IMR-90 (cell line): ENCODE data around the gene MAGI2. TPM values are rescaled to one million over a fixed set of nuclear protein-coding genes. Genes with fewer than 3 reads are reported as not detected.

Experiments
- ATAC-seq: fragments of 200-7000 bp; cut with Tn5 transposase; 2 replicates; pipeline ENCODE4 v1.9.1; 2020; ENCODE audit warnings: low read depth, mild to moderate bottlenecking, moderate library complexity
- BruUV-seq: library from RNA; stranded (reverse); fragments of 400-500 nt; replicated peaks from 2 replicates; lab custom pipeline; 2021; lab: Mats Ljungman, UMichigan
- CTCF ChIA-PET: fragments of 300-600 bp; formaldehyde crosslinking; extraction: SDS; loops from one replicate; lab custom pipeline; 2021; ENCODE audit warnings: antibody characterized with exemption; lab: Yijun Ruan, JAX
- POLR2A ChIA-PET: fragments of 300-600 bp; sonication (Branson Sonifier 250); formaldehyde crosslinking; loops from one replicate; lab custom pipeline; 2022; ENCODE audit warnings: antibody characterized with exemption; ENCODE audit not compliant: unreplicated experiment; lab: Charles Lee
- DNase-seq: peaks from one replicate; pipeline ENCODE4 v3.0.0; 2013
- H2AFZ ChIP-seq: replicated peaks from 2 replicates; pipeline ENCODE3; 2013; ENCODE audit warnings: low read length, mild to moderate bottlenecking; ENCODE audit not compliant: poor library complexity
- H2AK5ac ChIP-seq: 2 replicates; pipeline ENCODE4 v1.6.1; 2013; ENCODE audit warnings: low read depth, low read length, inconsistent platforms
- H2AK9ac ChIP-seq: replicated peaks from 2 replicates; pipeline ENCODE3; 2013; ENCODE audit warnings: mild to moderate bottlenecking, low read depth, low read length, moderate library complexity; ENCODE audit not compliant: poor library complexity
- H2BK120ac ChIP-seq: 2 replicates; pipeline ENCODE4 v1.6.1; 2013; ENCODE audit warnings: low read depth, low read length, inconsistent platforms
- H2BK15ac ChIP-seq: 3 replicates; pipeline ENCODE4 v1.6.1; 2013; ENCODE audit warnings: low read depth, low read length, inconsistent platforms
- H2BK20ac ChIP-seq: 2 replicates; pipeline ENCODE4 v1.6.1; 2013; ENCODE audit warnings: low read depth, mild to moderate bottlenecking, inconsistent platforms, low read length, moderate library complexity
- H2BK5ac ChIP-seq: 2 replicates; pipeline ENCODE4 v1.6.1; 2013; ENCODE audit warnings: mild to moderate bottlenecking, low read depth, low read length, inconsistent platforms; ENCODE audit not compliant: poor library complexity, severe bottlenecking
- H3K14ac ChIP-seq: replicated peaks from 2 replicates; pipeline ENCODE4 v1.6.1; 2013; ENCODE audit warnings: low read depth, low read length, inconsistent platforms
- H3K18ac ChIP-seq: 2 replicates; pipeline ENCODE4 v1.6.1; 2013; ENCODE audit warnings: low read depth, low read length, control low read depth
- H3K23ac ChIP-seq: 2 replicates; pipeline ENCODE4 v1.6.1; 2013; ENCODE audit warnings: low read depth, low read length, inconsistent platforms
- H3K27ac ChIP-seq: 2 replicates; pipeline ENCODE4 v1.5.1; 2013; ENCODE audit warnings: mild to moderate bottlenecking, control low read depth, low read length; ENCODE audit not compliant: insufficient read depth
- H3K27me3 ChIP-seq: 2 replicates; pipeline ENCODE4 v1.6.1; 2013; ENCODE audit warnings: low read length; ENCODE audit not compliant: control insufficient read depth, insufficient read depth
- H3K36me3 ChIP-seq: 2 replicates; pipeline ENCODE4 v1.6.1; 2013; ENCODE audit warnings: low read length, mixed read lengths; ENCODE audit not compliant: control insufficient read depth, insufficient read depth
- H3K4ac ChIP-seq: 2 replicates; pipeline ENCODE4 v1.6.1; 2013; ENCODE audit warnings: low read depth, low read length, inconsistent platforms
- H3K4me1 ChIP-seq: 2 replicates; pipeline ENCODE4 v1.6.1; 2013; ENCODE audit warnings: low read length, mixed read lengths; ENCODE audit not compliant: control insufficient read depth, insufficient read depth
- H3K4me2 ChIP-seq: 2 replicates; pipeline ENCODE4 v1.6.1; 2013; ENCODE audit warnings: low read depth, mild to moderate bottlenecking, control low read depth, low read length, moderate library complexity
- H3K4me3 ChIP-seq: 2 replicates; pipeline ENCODE4 v1.5.1; 2013; ENCODE audit warnings: low read depth, mild to moderate bottlenecking, control low read depth, low read length, moderate library complexity; ENCODE audit not compliant: insufficient read depth
- H3K56ac ChIP-seq: 2 replicates; pipeline ENCODE4 v1.6.1; 2013; ENCODE audit warnings: low read length, inconsistent platforms; ENCODE audit not compliant: insufficient read depth; ENCODE audit errors: extremely low read depth
- H3K79me1 ChIP-seq, 2 experiments: 2 replicates each; pipeline ENCODE4 v1.6.1; 2013; ENCODE audit warnings: low read length in 2 of 2, inconsistent platforms in 1 of 2, low read depth in 1 of 2
- H3K9ac ChIP-seq: 2 replicates; pipeline ENCODE4 v1.6.1; 2013; ENCODE audit warnings: low read depth, low read length, control low read depth
- H3K9me1 ChIP-seq: 2 replicates; pipeline ENCODE4 v1.6.1; 2013; ENCODE audit warnings: low read length, inconsistent platforms; ENCODE audit not compliant: insufficient read depth
- H3K9me3 ChIP-seq: 2 replicates; pipeline ENCODE4 v1.6.1; 2013; ENCODE audit warnings: low read length; ENCODE audit not compliant: control insufficient read depth, insufficient read depth
- H4K20me1 ChIP-seq: 2 replicates; pipeline ENCODE4 v1.6.1; 2013; ENCODE audit warnings: low read length, inconsistent platforms; ENCODE audit not compliant: insufficient read depth
- H4K5ac ChIP-seq: 2 replicates; pipeline ENCODE4 v1.6.1; 2013; ENCODE audit warnings: mild to moderate bottlenecking, low read depth, low read length, control low read depth
- H4K8ac ChIP-seq, 2 experiments: 2 replicates each; pipeline ENCODE4 v1.6.1; 2013; ENCODE audit warnings: low read depth in 2 of 2, low read length in 2 of 2, control low read depth in 1 of 2, inconsistent platforms in 1 of 2
- H4K91ac ChIP-seq: 2 replicates; pipeline ENCODE4 v1.6.1; 2013; ENCODE audit warnings: low read depth, low read length, inconsistent platforms; ENCODE audit not compliant: insufficient read depth
- RCOR1 ChIP-seq: IDR thresholded peaks from 2 replicates; pipeline ENCODE4 v1.6.1; 2012; ENCODE audit warnings: mild to moderate bottlenecking, low read length, improper control_type of control experiment; ENCODE audit not compliant: insufficient replicate concordance
- WGBS, 2 experiments: methylation state at CpG; one replicate each; pipeline versions ENCODE4 v1.1.5 to v1.1.7; 2013; ENCODE audit warnings: missing lambda C conversion rate in 2 of 2; ENCODE audit not compliant: insufficient read length in 1 of 2; ENCODE audit errors: extremely low coverage in 2 of 2; 5-methylcytosine and 5-hydroxymethylcytosine counted together
- dilution Hi-C: fragments of 300-500 bp; cut with HindIII; formaldehyde crosslinking; loops from one replicate; pipeline ENCODE4 v1.14.3; 2018; ENCODE audit warnings: low sequenced_read_pairs; ENCODE audit not compliant: unreplicated experiment
- in situ Hi-C: fragments of 300-500 bp; cut with MboI; formaldehyde crosslinking; loops from 3 replicates; pipeline ENCODE4 v1.14.3; 2019; ENCODE audit warnings: low sequenced_read_pairs, inconsistent platforms, mixed read lengths
- intact Hi-C: fragments of 100-400 bp; cut with micrococcal nuclease; formaldehyde crosslinking; loops from 2 replicates; pipeline ENCODE4 v1.10.0; 2022
- polyA plus RNA-seq, 3 experiments: library from polyadenylated mRNA; depleted of rRNA; stranded (reverse); fragments of >200 nt; gene quantifications; 2 replicates each; pipeline ENCODE4 v1.2.3, GENCODE V29; 2012; ENCODE audit warnings: low replicate concordance in 1 of 3
- total RNA-seq: library from RNA; depleted of rRNA; stranded (reverse); fragments of >200 nt; gene quantifications from 2 replicates; pipeline ENCODE4 v1.2.3, GENCODE V29; 2012

Gene MAGI2
- total and polyA plus RNA-seq, 2 of the 4 experiments (the other 2 are of a cell fraction): 2.5 to 17.9 TPM

DNA sequence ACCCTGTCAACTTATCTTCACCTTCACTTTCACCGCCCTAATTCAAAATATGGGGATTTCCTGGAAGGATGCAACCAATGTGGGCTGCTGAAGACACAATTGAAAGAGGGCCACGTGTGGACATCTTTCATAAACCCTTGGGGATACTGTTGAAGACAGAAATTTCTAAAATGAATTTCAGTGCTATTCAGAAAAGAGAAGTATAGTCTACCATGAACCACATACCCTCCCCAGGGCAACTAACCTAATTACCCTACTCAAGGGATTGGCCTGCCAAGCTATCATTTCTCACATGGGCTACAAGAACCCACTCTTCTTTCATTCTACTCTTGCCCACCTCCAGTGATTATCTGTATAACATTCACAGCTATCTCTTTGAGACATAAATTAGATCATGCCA is 1428.9 kb downstream of the MAGI2 start:
- H3K56ac ChIP-seq: no peak overlapping the region
- H3K4me1 ChIP-seq: peaks cover 3% of the 10 kb centered on the region; the same call in 1 of the 2 replicates
- no peak overlapping the region for H3K4me2 ChIP-seq
- no peak for TF ChIP-seq RCOR1
- no peak overlapping the region for H2BK20ac ChIP-seq
- H3K18ac ChIP-seq: no peak overlapping the region
- H2AK5ac ChIP-seq: no peak overlapping the region
- in situ Hi-C loops: no loop called here
- no peak overlapping the region for H4K8ac ChIP-seq
- no peaks in the 10 kb centered on the region for H3K36me3 ChIP-seq
- no peak overlapping the region for H2AFZ ChIP-seq
- H3K9me1 ChIP-seq: no peaks in the 10 kb centered on the region; the same call in 1 of the 2 replicates
- dilution Hi-C loops: no loop called here
- ChIA-PET POLR2A (no interaction called here), CTCF (no interaction called here)
- H4K91ac ChIP-seq: no peak overlapping the region
- H3K27me3 ChIP-seq: no peaks in the 10 kb centered on the region
- H2BK120ac ChIP-seq: no peak overlapping the region
- no TSS peak for BruUV-seq
- H3K23ac ChIP-seq: no peak overlapping the region
- no peak overlapping the region for H3K4ac ChIP-seq
- H3K27ac ChIP-seq: no peak overlapping the region
- no peak overlapping the region for H4K5ac ChIP-seq
- no peak overlapping the region for H2BK5ac ChIP-seq
- H3K9me3 ChIP-seq: no peaks in the 10 kb centered on the region
- H4K20me1 ChIP-seq: no peaks in the 10 kb centered on the region
- H3K4me3 ChIP-seq: no peak overlapping the region
- no peak overlapping the region for H2BK15ac ChIP-seq
- H3K9ac ChIP-seq: no peak overlapping the region
- no peaks in the 10 kb centered on the region for H3K79me1 ChIP-seq
- DNase-seq (no peak), ATAC-seq (no peak)
- no peak overlapping the region for H3K14ac ChIP-seq
- intact Hi-C loops: loop anchor here (10.0 kb wide), 1 partner anchor 1250 kb away; no protein-coding TSS in a partner anchor
- no peak overlapping the region for H2AK9ac ChIP-seq
- WGBS, 2 experiments: no CpG with 5 or more reads among the region's 2 CpGs
